ENCODE data around the gene BRD1. TPM values are rescaled to one million over a fixed set of nuclear protein-coding genes. Genes with fewer than 3 reads are reported as not detected.
"Not testable (repeated sequence)": the region's sequence is repeated elsewhere in the genome, so short reads cannot be mapped to it uniquely, and the experiment has no call there.

The BRD1 gene
- total RNA-seq, 3 donors from 2014 or later (not counting 1 experiment from before 2014, with no cell fraction given) = 126 to 154 (median 132) TPM

DNA sequence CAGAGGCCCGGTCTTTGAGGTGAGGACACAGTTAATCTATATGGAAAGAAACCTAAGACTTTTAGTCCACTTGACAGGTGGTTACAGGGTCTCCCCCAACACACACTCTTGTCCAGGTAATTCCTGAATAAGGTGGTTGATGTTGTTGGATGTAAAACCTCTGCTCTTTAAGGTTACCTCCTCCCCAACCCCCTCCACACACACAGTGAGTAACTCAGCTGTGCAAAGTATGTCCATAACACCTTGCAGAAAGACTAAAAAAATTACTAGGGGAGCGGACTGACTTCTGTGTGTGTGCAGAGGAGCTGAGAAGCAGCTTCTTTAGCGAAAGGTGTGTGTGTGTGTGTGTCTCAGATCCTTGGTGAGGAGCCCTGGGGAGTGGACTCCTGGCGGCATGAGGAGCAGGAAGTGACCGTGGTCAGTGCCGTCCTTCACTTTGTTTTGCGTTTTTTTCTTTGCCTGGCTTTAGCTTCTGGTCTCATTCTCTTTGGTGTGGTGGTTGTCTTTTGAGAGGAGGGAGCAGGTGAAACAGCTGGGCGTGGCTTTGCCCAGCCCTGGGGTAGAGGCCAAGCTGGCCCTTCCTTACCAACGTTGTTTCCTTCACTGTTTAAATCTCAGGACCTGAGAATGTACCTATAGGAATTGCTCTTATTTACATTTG, 27.7 kb upstream of the BRD1 start:
- Histone ChIP-seq H3K27me3 (ENCODE audit: control insufficient read depth, insufficient read depth, low read length) (peaks cover 4% of the 10 kb centered on the region), H3K4me3 (ENCODE audit: low read length) (no peak overlapping the region), H3K9me3 (ENCODE audit: control insufficient read depth, insufficient read depth, low read length) (no peaks in the 10 kb centered on the region), H3K27ac (ENCODE audit: low read length) (peak overlapping the region; percentile 3), H3K36me3 (ENCODE audit: control insufficient read depth, insufficient read depth, low read length) (no peaks in the 10 kb centered on the region), H3K4me1 (ENCODE audit: control insufficient read depth, insufficient read depth, low read length) (peaks cover 40% of the 10 kb centered on the region)
- Mint-ChIP-seq H3K27ac (peak overlapping the region; percentile 90 to 92), H3K36me3 (no peaks in the 10 kb centered on the region), H3K27me3 (ENCODE audit: low read depth in 2 of 2) (peaks cover 12 to 15% of the 10 kb centered on the region in 2 donors), H3K4me3 (peak overlapping the region; percentile 97), H3K4me1 (peaks cover 31 to 48% of the 10 kb centered on the region in 2 donors), H3K9me3 (no peaks in the 10 kb centered on the region)
- intact Hi-C loops (cut with micrococcal nuclease) = loop anchor here (2.0 to 10.0 kb wide), 2 partner anchors 13 to 59 kb away; partner anchors contain the start of genes ALG12 and CRELD2
- DNase-seq (peak in 1 of 2 donors; percentile 49), ATAC-seq (no peak)
- WGBS (ENCODE audit: insufficient coverage) = 21% methylated on average over 9 of the region's 9 CpGs
- TF ChIP-seq, protein P1, sequence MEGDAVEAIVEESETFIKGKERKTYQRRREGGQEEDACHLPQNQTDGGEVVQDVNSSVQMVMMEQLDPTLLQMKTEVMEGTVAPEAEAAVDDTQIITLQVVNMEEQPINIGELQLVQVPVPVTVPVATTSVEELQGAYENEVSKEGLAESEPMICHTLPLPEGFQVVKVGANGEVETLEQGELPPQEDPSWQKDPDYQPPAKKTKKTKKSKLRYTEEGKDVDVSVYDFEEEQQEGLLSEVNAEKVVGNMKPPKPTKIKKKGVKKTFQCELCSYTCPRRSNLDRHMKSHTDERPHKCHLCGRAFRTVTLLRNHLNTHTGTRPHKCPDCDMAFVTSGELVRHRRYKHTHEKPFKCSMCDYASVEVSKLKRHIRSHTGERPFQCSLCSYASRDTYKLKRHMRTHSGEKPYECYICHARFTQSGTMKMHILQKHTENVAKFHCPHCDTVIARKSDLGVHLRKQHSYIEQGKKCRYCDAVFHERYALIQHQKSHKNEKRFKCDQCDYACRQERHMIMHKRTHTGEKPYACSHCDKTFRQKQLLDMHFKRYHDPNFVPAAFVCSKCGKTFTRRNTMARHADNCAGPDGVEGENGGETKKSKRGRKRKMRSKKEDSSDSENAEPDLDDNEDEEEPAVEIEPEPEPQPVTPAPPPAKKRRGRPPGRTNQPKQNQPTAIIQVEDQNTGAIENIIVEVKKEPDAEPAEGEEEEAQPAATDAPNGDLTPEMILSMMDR (IDR thresholded peaks at IDR 0.05) = no peak

DNA sequence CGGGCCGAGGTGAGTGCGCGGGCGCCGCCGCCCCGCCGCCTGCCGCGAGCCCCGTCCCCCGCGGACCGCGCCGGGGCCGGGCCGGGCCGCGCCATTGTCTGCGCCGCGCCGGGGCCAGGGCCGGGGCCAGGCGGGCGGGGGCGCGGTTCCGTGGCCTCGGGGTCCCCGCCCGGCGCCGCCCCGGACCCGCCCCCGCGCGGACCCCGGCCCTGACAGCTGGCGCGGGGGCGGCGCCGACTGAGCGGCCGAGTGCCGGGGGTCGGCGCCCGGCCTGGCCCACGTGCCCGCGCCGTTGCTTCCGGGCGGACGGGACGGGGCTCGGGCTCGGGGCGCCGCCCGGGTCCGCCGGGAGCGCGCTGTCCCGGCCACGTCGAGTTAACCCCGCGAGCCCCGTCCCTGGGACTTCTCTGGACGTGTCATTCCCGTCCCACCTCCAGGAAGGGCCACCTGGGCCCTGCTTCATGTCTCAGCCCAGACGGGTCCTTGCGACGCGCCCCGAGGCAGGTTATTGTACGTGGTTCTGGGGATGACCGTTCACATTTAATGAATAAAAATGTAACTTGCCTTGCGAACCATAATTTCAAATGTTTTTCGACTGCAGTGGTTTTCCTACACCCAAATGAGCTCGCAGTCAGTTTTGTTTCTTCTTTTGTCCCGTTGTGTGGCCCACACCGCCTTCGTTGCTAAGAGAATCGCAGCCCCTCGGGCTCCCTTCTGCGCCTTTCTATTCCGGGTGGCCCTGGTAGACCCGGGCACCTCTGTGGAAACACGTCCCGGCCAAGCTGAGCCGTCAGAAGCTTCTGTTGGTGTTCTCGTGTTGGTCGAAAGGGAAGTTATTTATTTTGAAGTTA, 26.5 kb upstream of the BRD1 start:
- intact Hi-C loops (cut with micrococcal nuclease) = loop anchor here (1.0 to 10.0 kb wide), 3 partner anchors 15 to 61 kb away; partner anchors contain the start of genes ALG12 and CRELD2
- peaks cover 13% of the 10 kb centered on the region for H3K27me3 ChIP-seq (ENCODE audit: control insufficient read depth, insufficient read depth, low read length)
- H3K4me3 ChIP-seq (ENCODE audit: low read length) = peak overlapping the region; percentile 63
- H3K9me3 ChIP-seq (ENCODE audit: control insufficient read depth, insufficient read depth, low read length) = no peaks in the 10 kb centered on the region
- ATAC-seq = peak in 1 of 3 donors; percentile 25
- DNase-seq = peak in 1 of 2 donors; percentile 54
- TF ChIP-seq, protein P1 (IDR thresholded peaks at IDR 0.05) = no peak
- WGBS (ENCODE audit: insufficient coverage) = under 1% methylated on average over 101 of the region's 101 CpGs
- H3K27ac ChIP-seq (ENCODE audit: low read length) = peak overlapping the region; percentile 40
- Mint-ChIP-seq H3K36me3 (no peaks in the 10 kb centered on the region), H3K27ac (peak overlapping the region; percentile 90 to 92), H3K4me3 (peak overlapping the region; percentile 97), H3K4me1 (peaks cover 30 to 55% of the 10 kb centered on the region in 2 donors), H3K9me3 (no peaks in the 10 kb centered on the region), H3K27me3 (ENCODE audit: low read depth in 2 of 2) (peaks cover 18 to 19% of the 10 kb centered on the region in 2 donors)
- H3K4me1 ChIP-seq (ENCODE audit: control insufficient read depth, insufficient read depth, low read length) = peaks cover 50% of the 10 kb centered on the region
- no peaks in the 10 kb centered on the region for H3K36me3 ChIP-seq (ENCODE audit: control insufficient read depth, insufficient read depth, low read length)

DNA sequence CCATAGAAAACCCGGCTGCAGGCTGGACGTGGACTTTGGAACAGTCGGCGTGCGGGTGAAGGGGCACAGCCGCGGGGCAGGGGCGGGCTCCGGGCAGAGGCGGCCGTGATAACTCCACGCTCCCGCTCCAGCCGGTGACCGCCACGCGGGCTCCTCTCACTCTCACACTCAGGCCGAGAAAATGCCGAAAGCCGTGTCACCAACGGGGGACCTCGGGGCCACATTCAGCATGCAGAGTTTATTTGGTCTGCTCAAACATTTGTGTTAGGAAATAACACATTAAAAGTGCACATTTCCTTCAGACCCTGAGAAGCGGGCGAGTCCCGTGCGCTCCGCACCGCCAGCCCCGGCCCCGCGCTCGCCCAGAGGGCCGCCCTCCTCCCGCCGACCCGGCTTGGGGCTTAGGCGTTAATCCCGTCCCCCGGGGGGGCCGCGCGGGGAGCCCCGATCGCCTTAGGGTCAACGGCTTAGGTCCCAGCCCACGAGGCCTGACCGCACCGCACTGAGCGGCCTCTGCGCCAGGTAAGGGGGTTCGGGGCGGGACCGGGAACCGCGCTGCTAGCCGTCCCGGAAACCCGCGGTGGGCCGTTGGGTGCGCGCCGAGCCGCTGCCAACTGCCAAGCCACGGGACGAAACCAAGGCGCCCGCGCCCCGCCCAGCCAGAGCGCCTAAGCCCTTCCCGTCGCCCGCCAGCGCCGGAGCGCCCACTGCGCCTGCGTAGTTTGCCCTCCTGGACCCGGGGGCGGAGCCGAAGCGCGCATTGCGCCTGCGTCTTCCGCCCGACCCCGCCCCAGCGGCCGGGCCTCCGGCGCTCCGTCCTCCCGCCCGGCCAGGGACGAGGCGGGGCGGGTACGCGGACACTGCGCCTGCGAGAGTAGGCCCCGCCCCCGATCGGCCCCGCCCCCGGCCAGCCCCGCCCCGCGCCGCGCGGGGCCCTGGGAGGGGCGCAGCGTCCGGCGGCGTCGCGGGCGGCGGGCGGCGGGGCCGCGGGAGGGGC, 25.5 kb upstream of the BRD1 start, which contains the start of gene ZBED4:
ZBED4 (plus strand) TSS at position 947 of the 997 bp plus-strand sequence. CDS start 29,819 bp downstream, outside the sequence.
- Mint-ChIP-seq H3K27me3 (ENCODE audit: low read depth in 2 of 2) (peaks cover 18 to 21% of the 10 kb centered on the region in 2 donors), H3K9me3 (no peaks in the 10 kb centered on the region), H3K36me3 (no peaks in the 10 kb centered on the region), H3K27ac (peak within 1 kb of the TSS; percentile 90 to 92), H3K4me3 (peak within 1 kb of the TSS; percentile 97), H3K4me1 (peaks cover 27 to 44% of the 10 kb centered on the region in 2 donors)
- Histone ChIP-seq H3K4me1 (ENCODE audit: control insufficient read depth, insufficient read depth, low read length) (peaks cover 58% of the 10 kb centered on the region), H3K9me3 (ENCODE audit: control insufficient read depth, insufficient read depth, low read length) (no peaks in the 10 kb centered on the region), H3K4me3 (ENCODE audit: low read length) (peak within 1 kb of the TSS; percentile 63), H3K27ac (ENCODE audit: low read length) (peak within 1 kb of the TSS; percentile 77), H3K36me3 (ENCODE audit: control insufficient read depth, insufficient read depth, low read length) (no peaks in the 10 kb centered on the region), H3K27me3 (ENCODE audit: control insufficient read depth, insufficient read depth, low read length) (peaks cover 16% of the 10 kb centered on the region)
- TF ChIP-seq, protein P1 (IDR thresholded peaks at IDR 0.05) = no peak
- ATAC-seq (peak; percentile 87 to 96 (median 89)), DNase-seq (peak; percentile 99)
- WGBS (ENCODE audit: insufficient coverage) = under 1% methylated on average over 127 of the region's 127 CpGs
- intact Hi-C loops (cut with micrococcal nuclease) = loop anchor here (1.0 to 10.0 kb wide), 2 partner anchors 14 to 62 kb away; partner anchors contain the start of genes ALG12 and CRELD2

DNA sequence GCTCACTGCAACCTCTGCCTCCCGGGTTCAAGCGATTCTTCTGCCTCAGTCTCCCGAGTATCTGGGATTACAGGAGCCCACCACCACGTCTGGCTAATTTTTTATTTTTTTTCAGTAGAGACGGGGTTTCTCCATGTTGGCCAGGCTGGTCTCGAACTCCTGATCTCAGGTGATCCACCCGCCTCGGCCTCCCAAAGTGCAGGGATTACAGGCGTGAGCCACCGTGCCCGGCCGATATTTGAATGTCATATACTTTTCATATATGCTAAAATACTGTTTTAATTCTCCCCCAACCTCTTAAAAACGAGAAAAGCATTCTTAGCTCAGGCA, 24.9 kb upstream of the BRD1 start:
- DNase-seq; H3K9me3 Mint-ChIP-seq; ATAC-seq; H3K36me3 Mint-ChIP-seq; H3K9me3 ChIP-seq (ENCODE audit: control insufficient read depth, insufficient read depth, low read length); H3K36me3 ChIP-seq (ENCODE audit: control insufficient read depth, insufficient read depth, low read length): not testable (repeated sequence)
- Mint-ChIP-seq H3K27ac (peak overlapping the region in 1 of 2 donors; percentile 65), H3K27me3 (ENCODE audit: low read depth in 2 of 2) (peaks cover 18 to 25% of the 10 kb centered on the region in 2 donors), H3K4me3 (peak overlapping the region; percentile 63), H3K4me1 (peaks cover 27 to 44% of the 10 kb centered on the region in 2 donors)
- intact Hi-C loops (cut with micrococcal nuclease) = loop anchor here (10.0 kb wide), 1 partner anchor 62 kb away; the partner anchor contains the start of genes ALG12 and CRELD2
- 67% methylated on average over 13 of the region's 13 CpGs for WGBS (ENCODE audit: insufficient coverage)
- H3K4me3 ChIP-seq (ENCODE audit: low read length) = peak overlapping the region; percentile 53
- peaks cover 62% of the 10 kb centered on the region for H3K4me1 ChIP-seq (ENCODE audit: control insufficient read depth, insufficient read depth, low read length)
- peak overlapping the region; percentile 77 for H3K27ac ChIP-seq (ENCODE audit: low read length)
- H3K27me3 ChIP-seq (ENCODE audit: control insufficient read depth, insufficient read depth, low read length) = peaks cover 20% of the 10 kb centered on the region

Measured in natural killer cell (primary cell).